Activated naive CD8-positive, alpha-beta T cell treated with anti-CD3 and anti-CD28 coated beads, Interleukin-2, amount 10 ng/mL, durations not matched to agents 7 days and 5 days (primary cell): ENCODE data around the gene NPDC1. TPM values are rescaled to one million over a fixed set of nuclear protein-coding genes. Genes with fewer than 3 reads are reported as not detected.

Experiments used
- ATAC-seq: fragments of 150-1000 bp; cut with Tn5 transposase; one replicate; pipeline ENCODE4 v1.10.0; 2021; ENCODE audit warnings: low read depth, moderate library complexity
- POLR2A ChIA-PET: fragments of 350-600 bp; sonication (Branson Sonifier 250); formaldehyde crosslinking; loops from one replicate; lab custom pipeline; 2021; ENCODE audit warnings: antibody characterized with exemption; lab: Charles Lee
- DNase-seq: peaks from one replicate; pipeline ENCODE4 v3.0.0; 2021
- H3K27ac Mint-ChIP-seq: one replicate; pipeline ENCODE4 v1.8.0; 2022; ENCODE audit warnings: mild to moderate bottlenecking, mixed read lengths
- H3K27me3 Mint-ChIP-seq: one replicate; pipeline ENCODE4 v1.8.0; 2022; ENCODE audit warnings: mild to moderate bottlenecking, moderate library complexity, mixed read lengths
- H3K36me3 Mint-ChIP-seq: one replicate; pipeline ENCODE4 v1.8.0; 2021; ENCODE audit warnings: mild to moderate bottlenecking, mixed read lengths
- H3K4me1 Mint-ChIP-seq: one replicate; pipeline ENCODE4 v1.8.0; 2021; ENCODE audit warnings: mixed read lengths
- H3K4me3 Mint-ChIP-seq: one replicate; pipeline ENCODE4 v1.8.0; 2022; ENCODE audit warnings: mild to moderate bottlenecking, moderate library complexity, mixed read lengths
- H3K9me3 Mint-ChIP-seq: one replicate; pipeline ENCODE4 v1.8.0; 2021; ENCODE audit warnings: mixed read lengths
- total RNA-seq, 2 experiments: library from RNA; stranded (reverse); gene quantifications; one replicate each; pipeline ENCODE4 v1.2.3, GENCODE V29; 2021

Gene NPDC1
- total RNA-seq, 2 experiments from 2014 or later: 22.4 to 27.0 TPM

DNA sequence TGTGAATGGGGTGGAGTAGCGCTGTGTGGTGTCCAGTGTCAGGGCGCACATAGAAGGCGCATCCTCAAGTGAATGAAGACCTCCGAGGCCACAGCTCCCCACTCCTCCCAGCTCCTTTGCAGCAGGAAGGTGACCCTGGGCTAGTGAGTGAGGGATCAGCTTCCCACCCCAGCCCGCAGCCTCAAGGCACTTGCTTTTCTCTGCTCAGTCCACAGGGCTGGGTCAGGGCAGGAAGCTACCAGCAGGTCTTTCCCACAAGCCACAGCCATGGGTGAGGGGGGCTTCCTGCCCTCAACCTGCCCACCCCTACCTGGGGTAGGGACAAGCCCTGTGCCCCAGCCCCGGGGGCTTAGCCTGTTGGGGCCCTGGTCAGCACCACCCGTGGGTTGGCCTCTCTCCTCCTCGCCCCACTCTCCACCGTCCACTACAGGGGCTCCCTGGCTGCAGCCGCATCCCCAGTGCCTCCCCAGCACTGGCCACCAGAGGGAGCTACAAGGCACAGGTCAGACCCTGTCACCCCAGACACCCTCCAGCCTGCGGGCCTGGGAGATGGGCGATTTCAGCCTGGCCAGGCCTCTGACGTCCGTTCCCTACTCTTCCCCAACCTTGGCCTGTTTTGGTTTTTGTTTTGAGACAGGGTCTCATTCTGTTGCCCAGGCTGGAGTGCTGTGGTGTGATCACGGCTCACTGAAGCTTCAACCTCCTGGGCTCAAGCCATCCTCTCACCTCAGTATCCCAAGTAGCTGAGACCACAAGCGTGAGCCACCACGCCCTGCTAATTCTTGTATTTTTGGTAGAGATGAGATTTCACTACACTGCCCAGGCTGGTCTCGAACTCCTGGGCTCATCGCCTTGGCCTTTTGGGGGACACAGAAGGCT lies 16.7 kb downstream of the NPDC1 start:
- no peaks in the 10 kb centered on the region for H3K9me3 Mint-ChIP-seq
- peak overlapping the region; percentile 74 for H3K4me3 Mint-ChIP-seq
- H3K4me1 Mint-ChIP-seq: peaks cover 30% of the 10 kb centered on the region

GRCh38 chr9:137028263-137029057 lies 17.5 kb downstream of the NPDC1 start:
- DNase-seq (peak; percentile 88), ATAC-seq (peak; percentile 63)
- Mint-ChIP-seq H3K4me1 (peaks cover 29% of the 10 kb centered on the region), H3K36me3 (no peaks in the 10 kb centered on the region), H3K4me3 (peak overlapping the region; percentile 74), H3K9me3 (no peaks in the 10 kb centered on the region), H3K27me3 (peaks cover 2% of the 10 kb centered on the region), H3K27ac (peak overlapping the region; percentile 58)
- POLR2A ChIA-PET: interaction anchor here (0.6 to 2.4 kb wide), 8 partner anchors 10 to 212 kb away, joined by 3 to 8 read pairs (median 4); partner anchors contain the start of genes MAN1B1, SAPCD2 and TUBB4B

More for the DNA sequence above, 16.7 kb downstream of the NPDC1 start:
- POLR2A ChIA-PET: interaction anchor here (0.6 to 2.4 kb wide), 9 partner anchors 9 to 211 kb away, joined by 3 to 8 read pairs (median 3); partner anchors contain the start of genes MAN1B1, SAPCD2 and TUBB4B
- Mint-ChIP-seq H3K27me3 (peaks cover 2% of the 10 kb centered on the region), H3K27ac (peak overlapping the region; percentile 82), H3K36me3 (no peaks in the 10 kb centered on the region)
- ATAC-seq (peak; percentile 37), DNase-seq (peak; percentile 84)

DNA sequence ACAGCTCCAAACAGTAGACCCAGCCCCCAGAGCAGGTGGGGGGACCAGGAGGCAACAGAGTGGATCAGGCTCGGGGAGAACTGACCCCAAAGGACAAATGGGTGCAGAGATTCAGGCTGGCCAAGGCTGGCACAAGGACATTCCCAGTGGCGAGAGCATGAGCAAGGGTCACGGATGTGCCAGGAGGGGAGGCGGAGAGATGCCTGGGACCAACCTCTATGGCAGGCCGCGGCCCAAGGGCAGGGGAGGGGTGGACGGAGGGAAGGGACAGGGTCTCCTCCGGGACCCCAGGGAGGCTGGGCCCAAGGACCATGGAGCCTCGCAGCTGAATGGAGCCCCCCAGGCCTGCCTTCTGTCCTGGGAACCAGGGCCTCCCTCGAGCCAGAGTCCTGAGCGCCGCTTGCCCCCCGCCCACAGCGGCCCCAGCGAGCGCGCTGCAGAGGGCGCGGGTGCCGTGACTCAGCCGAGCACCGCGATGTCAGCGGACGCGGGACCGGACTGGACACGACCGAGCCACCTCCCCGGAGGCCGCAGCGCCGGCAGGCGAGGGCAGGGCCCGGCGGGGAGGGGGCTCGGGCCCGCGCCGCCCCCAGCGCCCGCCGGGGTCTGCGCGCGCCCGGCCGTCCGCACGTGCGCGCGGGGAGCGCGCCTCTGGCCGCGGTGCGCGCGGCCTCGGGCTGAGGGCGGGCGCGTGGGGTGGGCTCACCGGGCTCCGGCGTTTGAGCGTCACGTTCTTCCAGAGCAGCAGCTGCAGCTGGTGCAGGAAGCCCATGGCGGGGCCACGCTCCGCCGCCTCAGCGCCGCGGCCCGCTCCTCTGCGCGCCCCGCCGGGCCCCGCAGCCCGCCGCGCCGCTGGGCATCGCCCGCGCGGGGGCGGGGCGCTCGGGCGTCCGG lies 18.4 kb downstream of the NPDC1 start, which contains the start of gene ABCA2:
Gene ABCA2 (minus strand): TSS at position 869 of the 894 bp plus-strand sequence. CDS start 97 bp downstream, at position 772.
- Mint-ChIP-seq H3K4me3 (peak within 1 kb of the TSS; percentile 82), H3K4me1 (peaks cover 27% of the 10 kb centered on the region), H3K27me3 (peaks cover 2% of the 10 kb centered on the region), H3K36me3 (no peaks in the 10 kb centered on the region), H3K9me3 (no peaks in the 10 kb centered on the region), H3K27ac (peak within 1 kb of the TSS; percentile 58)
- ATAC-seq (no peak), DNase-seq (no peak)
- POLR2A ChIA-PET: interaction anchor here (0.6 to 2.4 kb wide), 9 partner anchors 8 to 79 kb away, joined by 3 to 9 read pairs (median 5); partner anchors contain the start of genes PAXX and SAPCD2

GRCh38 chr9:137026828-137027227 lies 19.1 kb downstream of the NPDC1 start:
- peaks cover 25% of the 10 kb centered on the region for H3K4me1 Mint-ChIP-seq
- H3K27ac Mint-ChIP-seq: peak overlapping the region; percentile 21
- peak overlapping the region; percentile 82 for H3K4me3 Mint-ChIP-seq
- H3K27me3 Mint-ChIP-seq: peaks cover 2% of the 10 kb centered on the region
- no peak for ATAC-seq
- no peaks in the 10 kb centered on the region for H3K9me3 Mint-ChIP-seq
- H3K36me3 Mint-ChIP-seq: no peaks in the 10 kb centered on the region
- no peak for DNase-seq
- POLR2A ChIA-PET: interaction anchor here (0.7 to 1.9 kb wide), 9 partner anchors 8 to 79 kb away, joined by 3 to 9 read pairs (median 4); partner anchors contain the start of genes CLIC3 and PAXX

- DNase-seq (no peak), ATAC-seq (no peak)
- Mint-ChIP-seq H3K36me3 (no peaks in the 10 kb centered on the region), H3K27ac (peak overlapping the region; percentile 21), H3K27me3 (peaks cover 2% of the 10 kb centered on the region), H3K4me1 (peaks cover 23% of the 10 kb centered on the region), H3K4me3 (no peak overlapping the region), H3K9me3 (no peaks in the 10 kb centered on the region)
- POLR2A ChIA-PET: interaction anchor here (0.7 to 1.9 kb wide), 6 partner anchors 9 to 78 kb away, joined by 3 to 9 read pairs (median 4); partner anchors contain the start of genes CLIC3 and PAXX
Observed at GRCh38 chr9:137026384-137026783, 19.6 kb downstream of the NPDC1 start.

GRCh38 chr9:137025517-137025966 lies 20.4 kb downstream of the NPDC1 start:
- H3K9me3 Mint-ChIP-seq: no peaks in the 10 kb centered on the region
- H3K4me3 Mint-ChIP-seq: no peak overlapping the region
- ATAC-seq (no peak), DNase-seq (no peak)
- no peaks in the 10 kb centered on the region for H3K36me3 Mint-ChIP-seq
- POLR2A ChIA-PET: interaction anchor here (1.3 to 1.9 kb wide), 2 partner anchors 29 to 33 kb away, joined by 3 to 9 read pairs; partner anchors contain the start of genes CLIC3 and PAXX
- no peak overlapping the region for H3K27ac Mint-ChIP-seq
- peaks cover 19% of the 10 kb centered on the region for H3K4me1 Mint-ChIP-seq
- peaks cover 2% of the 10 kb centered on the region for H3K27me3 Mint-ChIP-seq

- no peak for ATAC-seq
- Mint-ChIP-seq H3K27me3 (peaks cover 2% of the 10 kb centered on the region), H3K36me3 (no peaks in the 10 kb centered on the region), H3K9me3 (no peaks in the 10 kb centered on the region), H3K27ac (no peak overlapping the region), H3K4me1 (peaks cover 8% of the 10 kb centered on the region), H3K4me3 (no peak overlapping the region)
- no peak for DNase-seq
- POLR2A ChIA-PET: no interaction called here
Observed at GRCh38 chr9:137023583-137023991, 22.4 kb downstream of the NPDC1 start.

DNA sequence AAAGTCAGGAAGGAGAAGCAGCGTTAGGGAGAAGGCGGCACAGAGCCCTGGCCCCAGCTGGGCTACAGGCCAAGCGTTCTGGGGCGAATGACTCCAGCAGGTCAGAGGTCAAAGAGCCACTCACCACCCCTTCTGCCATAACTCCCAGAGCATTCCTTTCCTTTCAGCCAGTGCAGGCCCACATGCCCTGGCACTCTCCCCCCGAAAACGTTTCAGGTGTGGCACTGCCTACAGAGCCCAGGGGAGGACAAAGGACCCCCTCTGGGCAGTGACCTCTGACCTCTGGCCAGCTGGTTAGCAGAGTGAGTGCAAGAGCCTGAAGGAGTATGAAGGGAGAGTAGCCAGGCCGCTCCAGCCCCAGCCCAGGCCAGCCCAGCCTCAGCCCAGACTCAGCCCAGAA lies 22.8 kb downstream of the NPDC1 start:
- Mint-ChIP-seq H3K9me3 (no peaks in the 10 kb centered on the region), H3K4me1 (peaks cover 8% of the 10 kb centered on the region), H3K27me3 (peaks cover 2% of the 10 kb centered on the region), H3K36me3 (no peaks in the 10 kb centered on the region), H3K4me3 (no peak overlapping the region), H3K27ac (no peak overlapping the region)
- ATAC-seq (no peak), DNase-seq (no peak)
- POLR2A ChIA-PET: no interaction called here

DNA sequence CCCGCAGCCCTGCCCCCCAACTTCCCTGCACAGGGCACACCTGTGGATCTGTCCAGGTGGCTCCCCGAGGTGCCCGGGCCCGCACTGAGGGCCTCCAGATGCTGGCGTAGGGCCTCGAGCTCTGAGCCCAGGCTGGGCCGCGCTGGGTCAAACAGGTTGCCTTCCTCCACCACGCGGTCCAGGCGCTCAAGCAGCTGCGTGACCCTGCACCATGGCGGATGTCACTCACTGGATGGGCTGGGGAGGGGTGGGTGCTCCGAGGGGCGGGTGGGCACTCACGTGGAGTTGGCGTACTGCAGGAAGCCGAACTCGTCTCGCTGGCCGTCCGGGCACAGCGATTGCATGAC lies 23.3 kb downstream of the NPDC1 start:
- H3K27ac Mint-ChIP-seq: no peak overlapping the region
- no peaks in the 10 kb centered on the region for H3K36me3 Mint-ChIP-seq
- H3K4me3 Mint-ChIP-seq: no peak overlapping the region
- peaks cover 8% of the 10 kb centered on the region for H3K4me1 Mint-ChIP-seq
- H3K9me3 Mint-ChIP-seq: no peaks in the 10 kb centered on the region
- POLR2A ChIA-PET: no interaction called here
- DNase-seq (no peak), ATAC-seq (no peak)
- peaks cover 2% of the 10 kb centered on the region for H3K27me3 Mint-ChIP-seq

DNA sequence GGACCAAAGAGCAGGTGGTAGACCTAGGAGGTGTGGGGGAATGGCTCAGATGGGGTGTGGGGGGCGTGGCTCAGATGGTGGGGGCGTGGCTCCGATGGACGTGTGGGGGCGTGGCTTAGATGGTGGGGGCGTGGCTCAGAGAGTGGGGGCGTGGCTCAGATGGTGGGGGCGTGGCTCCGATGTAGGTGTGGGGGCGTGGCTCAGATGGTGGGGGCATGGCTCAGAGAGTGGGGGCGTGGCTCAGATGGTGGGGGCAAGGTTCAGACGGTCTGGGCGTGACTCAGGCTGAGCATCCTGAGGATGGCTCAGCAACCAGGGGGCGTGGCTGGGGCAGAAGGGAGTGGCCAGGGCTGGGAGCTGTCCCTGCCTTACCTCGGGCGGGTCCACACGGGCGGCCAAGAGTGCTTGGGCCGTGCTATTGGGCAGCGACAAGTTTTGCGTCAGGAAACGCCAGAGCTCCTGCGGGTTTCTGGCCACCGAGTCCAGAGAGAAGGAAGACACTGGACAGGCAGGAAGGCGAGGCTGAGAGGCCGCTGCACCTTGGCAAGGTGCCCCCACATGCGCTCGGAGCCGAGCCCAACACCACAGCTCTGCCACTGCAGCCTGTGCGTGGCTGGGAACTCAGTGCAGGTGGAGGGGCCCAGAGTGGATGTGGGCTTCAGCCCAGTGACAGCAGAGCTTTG lies 23.9 kb downstream of the NPDC1 start:
- Mint-ChIP-seq H3K4me1 (peaks cover 6% of the 10 kb centered on the region), H3K27ac (no peak overlapping the region), H3K27me3 (no peaks in the 10 kb centered on the region), H3K9me3 (no peaks in the 10 kb centered on the region), H3K4me3 (no peak overlapping the region), H3K36me3 (no peaks in the 10 kb centered on the region)
- DNase-seq: peak; percentile 65
- POLR2A ChIA-PET: interaction anchor here (1.1 kb wide), 1 partner anchor 22 kb away, joined by 4 read pairs; no protein-coding TSS in a partner anchor
- ATAC-seq: peak; percentile 31

- no peak overlapping the region for H3K27ac Mint-ChIP-seq
- H3K36me3 Mint-ChIP-seq: peaks cover 3% of the 10 kb centered on the region
- no peak overlapping the region for H3K4me3 Mint-ChIP-seq
- POLR2A ChIA-PET: interaction anchor here (1.1 kb wide), 1 partner anchor 21 kb away, joined by 4 read pairs; no protein-coding TSS in a partner anchor
- peaks cover 4% of the 10 kb centered on the region for H3K4me1 Mint-ChIP-seq
- no peaks in the 10 kb centered on the region for H3K27me3 Mint-ChIP-seq
- ATAC-seq (no peak), DNase-seq (no peak)
- H3K9me3 Mint-ChIP-seq: no peaks in the 10 kb centered on the region
Observed at GRCh38 chr9:137021568-137021978, 24.4 kb downstream of the NPDC1 start.
